Spleen (tissue), 11 donors: ENCODE results near the gene ZNF329. TPM values are rescaled to one million over a fixed set of nuclear protein-coding genes. Genes with fewer than 3 reads are reported as not detected.

Experiments
- DNase-seq: peaks from one replicate; pipeline ENCODE4 v3.0.0-alpha.2; 2020
- H3K27ac ChIP-seq, 8 donors: fragments of 200-600 bp; sonication (generic) in 7 of 8; 1 replicate in 4 of 8; 2 replicates in 4 of 8; pipeline versions ENCODE4 v1.5.0 to v1.8.0; 2016 to 2021; ENCODE audit warnings: inconsistent platforms in 4 of 8, mild to moderate bottlenecking in 4 of 8, moderate library complexity in 1 of 8
- H3K27me3 ChIP-seq, 7 donors: fragments of 200-600 bp; sonication (generic) in 6 of 7; replicated peaks in 1 of 7; 1 replicate in 4 of 7; 2 replicates in 3 of 7; pipeline versions ENCODE4 v1.5.0 to v1.8.0; 2016 to 2021; ENCODE audit warnings: inconsistent platforms in 3 of 7, mild to moderate bottlenecking in 1 of 7
- H3K36me3 ChIP-seq, 6 donors: fragments of 200-600 bp; sonication (generic) in 5 of 6; 1 replicate in 4 of 6; 2 replicates in 2 of 6; pipeline versions ENCODE4 v1.5.0 to v1.8.0; 2016 to 2021; ENCODE audit warnings: inconsistent platforms in 2 of 6
- H3K4me1 ChIP-seq, 6 donors: fragments of 200-600 bp; sonication (generic) in 5 of 6; 1 replicate in 3 of 6; 2 replicates in 3 of 6; pipeline versions ENCODE4 v1.5.0 to v1.8.0; 2016 to 2021; ENCODE audit warnings: inconsistent platforms in 3 of 6
- H3K4me3 ChIP-seq, 8 donors: fragments of 200-600 bp; sonication (generic) in 7 of 8; 1 replicate in 4 of 8; 2 replicates in 4 of 8; pipeline versions ENCODE4 v1.5.0 to v1.8.0; 2016 to 2021; ENCODE audit warnings: inconsistent platforms in 4 of 8, mild to moderate bottlenecking in 4 of 8, moderate library complexity in 2 of 8
- H3K9me3 ChIP-seq, 8 donors: fragments of 200-600 bp; sonication (generic) in 7 of 8; 1 replicate in 4 of 8; 2 replicates in 4 of 8; pipeline versions ENCODE4 v1.5.0 to v1.8.0; 2016 to 2021; ENCODE audit warnings: inconsistent platforms in 4 of 8
- CTCF ChIP-seq, 11 experiments: fragments of 200-600 bp in 7 of 11; fragments of 450-650 bp in 4 of 11; sonication (generic) in 4 of 11; IDR thresholded peaks in 8 of 11; conservative IDR thresholded peaks in 3 of 11; 1 replicate in 7 of 11; 2 replicates in 4 of 11; pipeline versions ENCODE4 v1.4.0 to v1.8.0; 2016 to 2021; ENCODE audit warnings: antibody characterized with exemption in 11 of 11, inconsistent platforms in 4 of 11, mild to moderate bottlenecking in 1 of 11
- POLR2A ChIP-seq, 3 donors: fragments of 450-650 bp; IDR thresholded peaks; one replicate each; pipeline ENCODE4 v1.5.1; 2017; ENCODE audit warnings: antibody characterized with exemption in 3 of 3, mild to moderate bottlenecking in 1 of 3
- POLR2AphosphoS5 ChIP-seq, 3 donors: sonication (generic); formaldehyde crosslinking; IDR thresholded peaks; one replicate each; pipeline ENCODE4 v1.5.1; 2017; ENCODE audit warnings: antibody characterized with exemption in 3 of 3
- WGBS, 5 donors: extraction: QIAGEN DNeasy Blood & Tissue Kit in 3 of 5; methylation state at CpG; one replicate each; pipeline versions ENCODE4 v1.1.5 to v1.1.7; 2013 to 2018; 5-methylcytosine and 5-hydroxymethylcytosine counted together
- intact Hi-C: fragments of 100-400 bp; cut with DNase I; formaldehyde crosslinking; loops from one replicate; pipeline ENCODE4 v1.15.0; 2023; ENCODE audit warnings: low total_unique reads
- polyA plus RNA-seq, 3 donors: library from polyadenylated mRNA; stranded (reverse); fragments of 200-250 nt; gene quantifications; one replicate each; pipeline ENCODE4 v1.2.1, GENCODE V29; 2013
- total RNA-seq, 7 donors: library from RNA; depleted of rRNA in 3 of 7; stranded (reverse); fragments of >200 nt in 3 of 7; fragmentation: NEBNext Ultra II Directional in 4 of 7; extraction: Animal tissue kit (Norgen Biotek cat#: 25700) in 4 of 7; gene quantifications; one replicate each; pipeline versions ENCODE4 v1.1.0 to v1.2.1, GENCODE V29; 2016 to 2021
- donor health status: healthy with polysubstance abuse.
- donor health status: DM: no; HTN: no; CAD: no; lungs with moderate emphysema.
- donor health status: DM: no; HTN: no; CAD: no.
- donor health status: Bipolar disorder and iron deficiency.
- donor health status: healthy.
- donor health status: DM: no; HTN: no; CAD: no.
- donor health status: DM: yes; HTN: yes; CAD: no.

The ZNF329 gene
- total and polyA plus RNA-seq, 10 donors: 3.8 to 13.4 (median 9.3) TPM

GRCh38 chr19:58079792-58080191 is 70.8 kb downstream of the ZNF329 start:
- no peak for DNase-seq
- intact Hi-C loops: loop anchor here (10.0 kb wide), 1 partner anchor 45 kb away; no protein-coding TSS in a partner anchor
- H3K4me1 ChIP-seq: no peaks in the 10 kb centered on the region
- H3K36me3 ChIP-seq: peaks cover 6 to 26% (median 12%) of the 10 kb centered on the region in 6 donors
- 88 to 92% (median 91%) methylated on average over 10 of the region's 10 CpGs for WGBS, 5 donors
- no peaks in the 10 kb centered on the region for H3K27me3 ChIP-seq
- H3K4me3 ChIP-seq: no peak overlapping the region
- TF ChIP-seq POLR2A (IDR thresholded peaks at IDR 0.05) (no peak), POLR2AphosphoS5 (IDR thresholded peaks at IDR 0.05) (no peak), CTCF (IDR thresholded peaks at IDR 0.05 in 8 of 11, conservative IDR thresholded peaks at IDR 0.05 in 3 of 11) (no peak)
- no peak overlapping the region for H3K27ac ChIP-seq
- H3K9me3 ChIP-seq: peaks cover 0 to 100% (median 100%) of the 10 kb centered on the region in 8 donors

Other genes with a start within 250 kb of the ZNF329 start
- gene ZNF417, start 234.2 kb downstream of the ZNF329 start, total RNA-seq: 10 to 100 TPM; 22.6 to 31.2 (median 24.7) TPM
- gene ZNF417, start 234.2 kb downstream of the ZNF329 start, polyA plus RNA-seq: 1 to 10 TPM; 1.5 to 3.3 (median 1.6) TPM
- 10 to 100 TPM in 5 of 7 donors, 1 to 10 TPM in 2; 8.9 to 16.5 (median 10.7) TPM for gene ZNF418, start 215.4 kb downstream of the ZNF329 start, total RNA-seq
- gene ZNF418, start 215.4 kb downstream of the ZNF329 start, polyA plus RNA-seq: 1 to 10 TPM; 4.7 to 6.7 (median 6.7) TPM
- gene ZNF256, start 203.1 kb downstream of the ZNF329 start, total RNA-seq: 10 to 100 TPM in 4 of 7 donors, 1 to 10 TPM in 3; 8.4 to 10.9 (median 10.7) TPM
- 1 to 10 TPM; 4.1 to 4.5 (median 4.5) TPM for gene ZNF256, start 203.1 kb downstream of the ZNF329 start, polyA plus RNA-seq
- 1 to 10 TPM in 1 of 7 donors, under 1 TPM in 3, not detected in 3; 0.50 to 1.9 (median 0.69) TPM for gene C19orf18, start 176.3 kb downstream of the ZNF329 start, total RNA-seq
- gene C19orf18, start 176.3 kb downstream of the ZNF329 start, polyA plus RNA-seq: 1 to 10 TPM; 1.7 to 4.2 (median 3.0) TPM
- gene ZNF606, start 148.0 kb downstream of the ZNF329 start, total RNA-seq: 10 to 100 TPM; 12.4 to 25.3 (median 17.3) TPM
- 10 to 100 TPM in 1 of 3 donors, 1 to 10 TPM in 2; 5.6 to 12.4 (median 9.3) TPM for gene ZNF606, start 148.0 kb downstream of the ZNF329 start, polyA plus RNA-seq
- not detected for gene ZSCAN1, start 116.8 kb downstream of the ZNF329 start, total RNA-seq
- under 1 TPM in 2 of 3 donors, not detected in 1; 0.08 to 0.24 TPM for gene ZSCAN1, start 116.8 kb downstream of the ZNF329 start, polyA plus RNA-seq
- gene ZNF135, start 91.5 kb downstream of the ZNF329 start, total RNA-seq: 1 to 10 TPM; 3.6 to 9.4 (median 8.1) TPM
- 1 to 10 TPM; 4.8 to 6.5 (median 5.1) TPM for gene ZNF135, start 91.5 kb downstream of the ZNF329 start, polyA plus RNA-seq
- gene ZSCAN18, start 52.6 kb downstream of the ZNF329 start, total RNA-seq: 10 to 100 TPM; 46.1 to 71.7 (median 62.5) TPM
- gene ZSCAN18, start 52.6 kb downstream of the ZNF329 start, polyA plus RNA-seq: 10 to 100 TPM; 39.8 to 46.5 (median 42.2) TPM
- gene ZNF274, start 32.3 kb upstream of the ZNF329 start, total RNA-seq: 10 to 100 TPM; 32.5 to 53.4 (median 36.9) TPM
- gene ZNF274, start 32.3 kb upstream of the ZNF329 start, polyA plus RNA-seq: 10 to 100 TPM; 17.5 to 19.5 (median 18.4) TPM
- 10 to 100 TPM; 31.4 to 58.5 (median 39.0) TPM for gene ZNF544, start 78.1 kb upstream of the ZNF329 start, total RNA-seq
- 10 to 100 TPM; 12.5 to 24.8 (median 20.2) TPM for gene ZNF544, start 78.1 kb upstream of the ZNF329 start, polyA plus RNA-seq
- 10 to 100 TPM in 2 of 7 donors, 1 to 10 TPM in 5; 6.6 to 10.7 (median 8.5) TPM for gene ZNF8, start 128.2 kb upstream of the ZNF329 start, total RNA-seq
- 1 to 10 TPM in 1 of 3 donors, under 1 TPM in 2; 0.91 to 1.8 (median 0.91) TPM for gene ZNF8, start 128.2 kb upstream of the ZNF329 start, polyA plus RNA-seq
- gene ERVK3-1, start 154.6 kb upstream of the ZNF329 start, total RNA-seq: 10 to 100 TPM; 35.0 to 62.5 (median 44.7) TPM
- 10 to 100 TPM; 34.0 to 48.8 (median 39.1) TPM for gene ERVK3-1, start 154.6 kb upstream of the ZNF329 start, polyA plus RNA-seq
- gene ZSCAN22, start 176.2 kb upstream of the ZNF329 start, total RNA-seq: 1 to 10 TPM; 2.7 to 3.9 (median 3.0) TPM
- gene ZSCAN22, start 176.2 kb upstream of the ZNF329 start, polyA plus RNA-seq: under 1 TPM; 0.48 to 0.86 (median 0.55) TPM
- gene A1BG, start 202.7 kb upstream of the ZNF329 start, total RNA-seq: 10 to 100 TPM; 10.8 to 49.9 (median 14.2) TPM
- gene A1BG, start 202.7 kb upstream of the ZNF329 start, polyA plus RNA-seq: 10 to 100 TPM; 39.4 to 76.5 (median 73.8) TPM
- 1 to 10 TPM in 5 of 7 donors, under 1 TPM in 2; 0.44 to 3.0 (median 1.3) TPM for gene ZNF497, start 212.0 kb upstream of the ZNF329 start, total RNA-seq
- gene ZNF497, start 212.0 kb upstream of the ZNF329 start, polyA plus RNA-seq: under 1 TPM; 0.59 to 0.74 (median 0.61) TPM
- 1 to 10 TPM; 2.2 to 6.1 (median 3.2) TPM for gene ZNF837, start 230.2 kb upstream of the ZNF329 start, total RNA-seq
- gene ZNF837, start 230.2 kb upstream of the ZNF329 start, polyA plus RNA-seq: 1 to 10 TPM; 3.2 to 4.4 (median 3.2) TPM
- 1,000 to 10,000 TPM in 4 of 7 donors, 100 to 1,000 TPM in 3; 712 to 1,400 (median 1,083) TPM for gene RPS5, start 236.5 kb upstream of the ZNF329 start, total RNA-seq
- 1,000 to 10,000 TPM; 1,850 to 2,466 (median 2,373) TPM for gene RPS5, start 236.5 kb upstream of the ZNF329 start, polyA plus RNA-seq
- not detected for gene RNF225, start 244.9 kb upstream of the ZNF329 start, total RNA-seq
- not detected for gene RNF225, start 244.9 kb upstream of the ZNF329 start, polyA plus RNA-seq